K562 (cell line): Measurements from ENCODE around the gene ABCA7. TPM values are rescaled to one million over a fixed set of nuclear protein-coding genes. Genes with fewer than 3 reads are reported as not detected.

ENCODE experiments used
- ATAC-seq: fragments of 200-7000 bp; cut with Tn5 transposase; 3 replicates; pipeline ENCODE4 v1.9.1; 2020; ENCODE audit warnings: moderate library complexity
- BruUV-seq: library from RNA; stranded (reverse); fragments of 400-500 nt; replicated peaks from 2 replicates; lab custom pipeline; 2021; lab: Mats Ljungman, UMichigan
- CTCF ChIA-PET: fragments of 300-600 bp; formaldehyde crosslinking; extraction: SDS; loops from one replicate; lab custom pipeline; 2021; ENCODE audit warnings: low intra/inter-chr PET ratio; lab: Yijun Ruan, JAX
- POLR2A ChIA-PET: fragments of 300-600, 350-650 bp; sonication (Branson Sonifier 250); formaldehyde crosslinking; extraction: SDS; loops from one replicate; lab custom pipeline; 2021; ENCODE audit warnings: antibody characterized with exemption, inconsistent platforms; lab: Yijun Ruan, JAX
- DNase-seq, 4 experiments: peaks; one replicate each; pipeline versions ENCODE4 v3.0.0 to v3.0.0-alpha.2; 2011 to 2018; ENCODE audit warnings: low spot score in 3 of 4, mixed read lengths in 3 of 4; ENCODE audit errors: extremely low read depth in 1 of 4
- FAIRE-seq: peaks from 2 replicates; lab custom pipeline; 2011; peaks lifted over from hg19 to GRCh38; lab: Jason Lieb, UNC
- H2AFZ ChIP-seq: 2 replicates; pipeline ENCODE4 v1.6.0; 2011; ENCODE audit warnings: low read depth, low read length, control low read depth, inconsistent platforms
- H3K27ac ChIP-seq: fragments of 200-600 bp; 3 replicates; pipeline ENCODE4 v1.8.0; 2011; ENCODE audit warnings: low read depth, mild to moderate bottlenecking, control low read depth, inconsistent platforms, low read length, moderate library complexity, mixed read lengths; ENCODE audit errors: extremely low read depth
- H3K27me3 ChIP-seq, 2 experiments: fragments of 300-600 bp in 1 of 2; 2 replicates in 1 of 2; 3 replicates in 1 of 2; pipeline versions ENCODE4 v1.6.0 to v1.8.0; 2011; ENCODE audit warnings: inconsistent platforms in 2 of 2, low read length in 2 of 2, mild to moderate bottlenecking in 1 of 2, mixed read lengths in 1 of 2, moderate library complexity in 1 of 2; ENCODE audit not compliant: control insufficient read depth in 2 of 2, insufficient read depth in 2 of 2
- H3K36me3 ChIP-seq: fragments of 300-600 bp; 3 replicates; pipeline ENCODE4 v1.8.0; 2011; ENCODE audit warnings: mild to moderate bottlenecking, low read length, inconsistent platforms; ENCODE audit not compliant: control insufficient read depth, insufficient read depth
- H3K4me1 ChIP-seq, 2 experiments: fragments of 200-600 bp in 1 of 2; replicated peaks in 1 of 2; 2 replicates in 1 of 2; 3 replicates in 1 of 2; pipeline versions ENCODE4 v1.5.1 to v1.8.0; 2011; ENCODE audit warnings: inconsistent platforms in 2 of 2, low read length in 2 of 2, mild to moderate bottlenecking in 1 of 2, mixed read lengths in 1 of 2, moderate library complexity in 1 of 2; ENCODE audit not compliant: control insufficient read depth in 2 of 2, insufficient read depth in 2 of 2
- H3K4me2 ChIP-seq: 2 replicates; pipeline ENCODE4 v1.6.1; 2011; ENCODE audit warnings: low read length, control low read depth, inconsistent platforms, mixed read lengths; ENCODE audit not compliant: insufficient read depth
- H3K4me3 ChIP-seq: fragments of 200-600 bp; sonication (generic), shearing (Covaris generic); 2 replicates; pipeline ENCODE4 v1.5.1; 2016; ENCODE audit warnings: control low read depth, inconsistent platforms
- H3K79me2 ChIP-seq: fragments of 200-600 bp; 3 replicates; pipeline ENCODE4 v1.8.0; 2011; ENCODE audit warnings: low read length, inconsistent platforms; ENCODE audit not compliant: control insufficient read depth, insufficient read depth
- H3K9ac ChIP-seq, 2 experiments: 2 replicates each; pipeline versions ENCODE4 v1.6.0 to v1.6.1; 2011; ENCODE audit warnings: low read depth in 2 of 2, low read length in 2 of 2, control low read depth in 1 of 2, inconsistent platforms in 1 of 2, mild to moderate bottlenecking in 1 of 2, mixed read lengths in 1 of 2; ENCODE audit not compliant: insufficient read depth in 1 of 2
- H3K9me1 ChIP-seq: one replicate; pipeline ENCODE4 v1.6.0; 2011; ENCODE audit warnings: inconsistent platforms, mild to moderate bottlenecking, low read length, moderate library complexity; ENCODE audit not compliant: control insufficient read depth, insufficient read depth
- H3K9me3 ChIP-seq: replicated peaks from 2 replicates; pipeline ENCODE4 v1.5.1; 2011; ENCODE audit warnings: low read depth, low read length, inconsistent platforms; ENCODE audit not compliant: control insufficient read depth, insufficient read depth
- H4K20me1 ChIP-seq: replicated peaks from 2 replicates; pipeline ENCODE4 v1.6.1; 2011; ENCODE audit warnings: low read length, inconsistent platforms, mixed read lengths; ENCODE audit not compliant: control insufficient read depth, insufficient read depth
- BCL6 ChIP-seq: fragments of 250-450 bp; sonication (Bioruptor Pico); IDR thresholded peaks from 2 replicates; pipeline ENCODE4 v1.4.0; 2020
- CBX5 ChIP-seq: IDR thresholded peaks from 2 replicates; pipeline ENCODE4 v1.6.1; 2014; ENCODE audit warnings: low read depth, borderline replicate concordance
- CC2D1A ChIP-seq: fragments of 450-650 bp; IDR thresholded peaks from 2 replicates; pipeline ENCODE4 v1.6.1; 2017; ENCODE audit warnings: mild to moderate bottlenecking
- CREB3L1 ChIP-seq: fragments of 450-650 bp; IDR thresholded peaks from 2 replicates; pipeline ENCODE4 v1.6.1; 2014; ENCODE audit warnings: low read depth, mild to moderate bottlenecking, moderate library complexity, borderline replicate concordance
- CREB5 ChIP-seq: fragments of 250-450 bp; sonication (Bioruptor Pico); IDR thresholded peaks from 2 replicates; pipeline ENCODE4 v1.5.0; 2020; ENCODE audit warnings: mild to moderate bottlenecking
- E2F4 ChIP-seq: sonication (generic); formaldehyde crosslinking; IDR thresholded peaks from 2 replicates; pipeline ENCODE4 v1.8.0; 2022; ENCODE audit warnings: mild to moderate bottlenecking, low read depth, missing genetic modification reagents
- KDM1A ChIP-seq, 2 experiments: fragments of 450-650 bp; IDR thresholded peaks; 2 replicates each; pipeline ENCODE4 v1.6.1; 2016; ENCODE audit warnings: mild to moderate bottlenecking in 2 of 2
- MYNN ChIP-seq, 2 experiments: sonication (generic); formaldehyde crosslinking in 1 of 2; IDR thresholded peaks; 2 replicates each; pipeline versions ENCODE4 v1.5.0 to v1.6.1; 2016 to 2020; ENCODE audit warnings: antibody characterized with exemption in 1 of 2, missing genetic modification reagents in 1 of 2
- NBN ChIP-seq: fragments of 450-650 bp; IDR thresholded peaks from 2 replicates; pipeline ENCODE4 v1.6.1; 2016; ENCODE audit warnings: low read depth, mild to moderate bottlenecking
- NFATC3 ChIP-seq: fragments of 450-650 bp; IDR thresholded peaks from 2 replicates; pipeline ENCODE4 v1.6.1; 2017; ENCODE audit warnings: mild to moderate bottlenecking
- POLR2G ChIP-seq: fragments of 200-400 bp; formaldehyde crosslinking; IDR thresholded peaks from 2 replicates; pipeline ENCODE4 v1.6.1; 2017; ENCODE audit warnings: low read depth, mild to moderate bottlenecking, antibody characterized with exemption, low read length, moderate library complexity
- RCOR1 ChIP-seq, 2 experiments: IDR thresholded peaks; 2 replicates each; pipeline ENCODE4 v1.6.1; 2012; ENCODE audit warnings: low read depth in 2 of 2, low read length in 2 of 2, borderline replicate concordance in 1 of 2, improper control_type of control experiment in 1 of 2
- SUPT5H ChIP-seq: fragments of 450-650 bp; IDR thresholded peaks from 2 replicates; pipeline ENCODE4 v1.6.1; 2016
- TEAD4 ChIP-seq, 2 experiments: sonication (generic) in 1 of 2; formaldehyde crosslinking in 1 of 2; IDR thresholded peaks; 2 replicates each; pipeline versions ENCODE4 v1.6.1 to v1.8.0; 2012 to 2022; ENCODE audit warnings: borderline replicate concordance in 1 of 2, inconsistent platforms in 1 of 2, low read length in 1 of 2, mild to moderate bottlenecking in 1 of 2, missing genetic modification reagents in 1 of 2
- TSC22D4 ChIP-seq: fragments of 450-650 bp; IDR thresholded peaks from 2 replicates; pipeline ENCODE4 v1.6.1; 2016; ENCODE audit warnings: missing genetic modification characterization, missing biosample characterization, control low read depth
- XRCC4 ChIP-seq: IDR thresholded peaks from one replicate; pipeline ENCODE4 v1.6.1; 2011; ENCODE audit not compliant: insufficient read depth, insufficient read length; ENCODE audit errors: extremely low read depth
- ZNF232 ChIP-seq: sonication (generic); formaldehyde crosslinking; IDR thresholded peaks from 2 replicates; pipeline ENCODE4 v1.8.0; 2022; ENCODE audit warnings: mild to moderate bottlenecking, missing genetic modification reagents
- WGBS: fragments of 100-300 bp; shearing (Covaris generic); methylation state at CpG from one replicate; pipeline ENCODE4 v1.1.6; 2016; ENCODE audit warnings: low coverage, mixed read lengths; ENCODE audit not compliant: insufficient coverage; ENCODE audit errors: missing lambda C conversion rate; 5-methylcytosine and 5-hydroxymethylcytosine counted together
- in situ Hi-C: fragments of 300-500 bp; cut with MboI; formaldehyde crosslinking; loops from 4 replicates; pipeline ENCODE4 v1.15.0; 2018; ENCODE audit warnings: inconsistent platforms, mixed read lengths
- intact Hi-C: fragments of 100-400 bp; cut with micrococcal nuclease; formaldehyde crosslinking; loops from 2 replicates; pipeline ENCODE4 v1.14.2; 2022
- polyA plus RNA-seq, 8 experiments: library from polyadenylated mRNA; depleted of rRNA in 4 of 8; stranded (reverse) in 5 of 8; unstranded in 3 of 8; fragments of >200 nt; fragmentation: Nextera tagmentation in 2 of 8; fragmentation: Illumina TruSeq in 1 of 8; extraction: Ambion mirVana in 2 of 8; extraction: Trizol in 1 of 8; gene quantifications; 2 replicates each; pipeline versions ENCODE4 v1.2.1 to v1.2.3, GENCODE V29; 2011 to 2014; ENCODE audit warnings: inconsistent platforms in 1 of 8, missing spikeins in 1 of 8
- total RNA-seq, 7 experiments: library from RNA; depleted of rRNA in 6 of 7; stranded (reverse); fragments of >200 nt in 6 of 7; fragmentation: Illumina TruSeq in 2 of 7; extraction: Trizol in 2 of 7; gene quantifications; 2 replicates each; pipeline versions ENCODE4 v1.2.1 to v1.2.3, GENCODE V29; 2011 to 2021; ENCODE audit warnings: low replicate concordance in 1 of 7

Gene ABCA7
- total and polyA plus RNA-seq, 9 of the 15 experiments (the other 6 are each of a cell fraction or from before 2014, with no cell fraction given): 2.3 to 96.1 (median 31.2) TPM

- no peak for TF ChIP-seq CREB5 (CRISPR knock-in tag)
- no peak for TF ChIP-seq TSC22D4 (tag)
- no peak for TF ChIP-seq CBX5
- TF ChIP-seq RCOR1 (IDR thresholded peaks at IDR 0.05; ENCODE audit: borderline replicate concordance in 1 of 2, low read depth in 2 of 2, low read length in 2 of 2): no peak
These were observed 27.6 kb upstream of the ABCA7 start (continued) for GRCh38 chr19:1012334-1012733.

- H3K27me3 ChIP-seq: no peaks in the 10 kb centered on the region
- no peak overlapping the region for H3K4me3 ChIP-seq
- BruUV-seq: no TSS peak
- ChIA-PET CTCF (no interaction called here), POLR2A (interaction anchor here (0.6 to 1.8 kb wide), 5 partner anchors 9 to 28 kb away, joined by 3 to 9 read pairs (median 4); partner anchors contain the start of gene CNN2)
- 92% methylated on average over 7 of the region's 10 CpGs for WGBS
- H3K4me1 ChIP-seq: peaks cover 17 to 91% of the 10 kb centered on the region in 2 experiments
- in situ Hi-C loops (no loop called here), intact Hi-C loops (no loop called here)
- peaks cover 51% of the 10 kb centered on the region for H3K79me2 ChIP-seq
- H3K27ac ChIP-seq: no peak overlapping the region
- FAIRE-seq: no peak
- peaks cover 14% of the 10 kb centered on the region for H3K9me1 ChIP-seq
- H3K4me2 ChIP-seq: no peak overlapping the region
- no peak for ATAC-seq
- DNase-seq: no peak
- H3K9ac ChIP-seq: peak overlapping the region in 1 of 2 experiments; percentile 58; a peak in 1 of 4 replicates
- no peaks in the 10 kb centered on the region for H3K9me3 ChIP-seq
- peaks cover 88% of the 10 kb centered on the region; the same call in 2 of the 3 replicates for H3K36me3 ChIP-seq
- H4K20me1 ChIP-seq: peaks cover 29% of the 10 kb centered on the region
- H2AFZ ChIP-seq: no peak overlapping the region
- TF ChIP-seq POLR2G (0 out of 2 replicates have a peak, but pooled peaks have one; percentile 2), NBN (no peak), E2F4 (CRISPR knock-in tag) (no peak), XRCC4 (no peak), SUPT5H (0 out of 2 replicates have a peak, but pooled peaks have one; percentile 3), BCL6 (CRISPR knock-in tag) (no peak), NFATC3 (no peak), CREB3L1 (no peak), CC2D1A (no peak), KDM1A (IDR thresholded peaks at IDR 0.05) (no peak), MYNN (IDR thresholded peaks at IDR 0.05) (no peak), MYNN (CRISPR knock-in tag; IDR thresholded peaks at IDR 0.05) (no peak), TEAD4 (IDR thresholded peaks at IDR 0.05; ENCODE audit: low read length) (no peak), TEAD4 (CRISPR knock-in tag; IDR thresholded peaks at IDR 0.05; ENCODE audit: borderline replicate concordance) (no peak), ZNF232 (no peak)
These were observed 26.7 kb upstream of the ABCA7 start for GRCh38 chr19:1013218-1013617.
